HTERT RPE-1 (cell line): ENCODE data around the gene BCAS3.

Experiments used
- in situ Hi-C: fragments of 300-500 bp; cut with MboI; formaldehyde crosslinking; loops from 4 replicates; pipeline ENCODE4 v1.14.3; 2020; ENCODE audit warnings: low sequenced_read_pairs

The BCAS3 gene

GRCh38 chr17:61117983-61118382 is 440.3 kb downstream of the BCAS3 start:
- in situ Hi-C loops = no loop called here

GRCh38 chr17:61118871-61119270 is 441.2 kb downstream of the BCAS3 start:
- in situ Hi-C loops = no loop called here

DNA sequence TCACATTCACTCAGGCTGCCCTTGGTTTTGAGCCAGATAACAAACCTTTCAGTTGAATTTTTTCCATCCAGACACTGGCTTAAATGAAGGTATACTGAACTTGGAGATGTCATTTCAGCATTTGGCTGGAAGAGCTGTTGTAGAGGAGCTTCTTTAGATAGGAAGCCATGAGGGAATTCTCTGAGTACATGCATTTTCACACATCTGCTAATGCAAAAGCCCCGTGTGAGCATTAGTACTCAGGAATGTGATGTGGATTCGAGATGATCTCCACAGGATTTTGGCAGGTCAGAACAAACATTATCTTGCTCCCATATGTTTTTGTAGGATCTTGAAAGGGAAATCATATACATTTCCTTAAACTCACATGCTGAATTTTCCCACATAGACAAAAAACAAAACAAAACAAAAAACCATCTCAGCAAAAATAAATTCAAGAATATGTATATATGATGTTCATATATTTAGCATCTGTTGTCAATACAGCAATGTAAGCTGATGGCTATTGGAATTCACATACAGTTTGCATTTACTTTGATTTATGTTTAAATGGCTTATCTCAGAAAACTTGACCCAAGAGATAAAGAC is 444.8 kb downstream of the BCAS3 start:
- in situ Hi-C loops = no loop called here

DNA sequence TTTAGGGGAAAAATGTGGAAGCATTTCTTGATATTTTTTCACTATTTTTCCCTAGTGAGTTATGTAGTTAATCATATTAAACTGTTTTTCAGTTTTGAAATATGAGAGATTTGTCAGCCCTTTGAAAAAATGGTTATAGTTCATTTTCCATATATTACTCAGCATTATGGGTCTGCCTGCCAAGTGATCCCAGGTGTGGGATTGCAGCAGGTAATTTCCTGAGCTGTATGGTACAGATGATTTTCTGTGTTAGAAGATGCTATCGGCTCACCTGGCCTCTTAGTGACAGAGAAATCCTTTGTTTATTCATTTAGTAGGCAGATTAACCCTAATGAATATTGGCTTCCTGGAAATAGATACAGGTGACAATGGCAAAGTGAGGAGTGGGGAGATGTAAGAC is 446.9 kb downstream of the BCAS3 start:
- in situ Hi-C loops = no loop called here

DNA sequence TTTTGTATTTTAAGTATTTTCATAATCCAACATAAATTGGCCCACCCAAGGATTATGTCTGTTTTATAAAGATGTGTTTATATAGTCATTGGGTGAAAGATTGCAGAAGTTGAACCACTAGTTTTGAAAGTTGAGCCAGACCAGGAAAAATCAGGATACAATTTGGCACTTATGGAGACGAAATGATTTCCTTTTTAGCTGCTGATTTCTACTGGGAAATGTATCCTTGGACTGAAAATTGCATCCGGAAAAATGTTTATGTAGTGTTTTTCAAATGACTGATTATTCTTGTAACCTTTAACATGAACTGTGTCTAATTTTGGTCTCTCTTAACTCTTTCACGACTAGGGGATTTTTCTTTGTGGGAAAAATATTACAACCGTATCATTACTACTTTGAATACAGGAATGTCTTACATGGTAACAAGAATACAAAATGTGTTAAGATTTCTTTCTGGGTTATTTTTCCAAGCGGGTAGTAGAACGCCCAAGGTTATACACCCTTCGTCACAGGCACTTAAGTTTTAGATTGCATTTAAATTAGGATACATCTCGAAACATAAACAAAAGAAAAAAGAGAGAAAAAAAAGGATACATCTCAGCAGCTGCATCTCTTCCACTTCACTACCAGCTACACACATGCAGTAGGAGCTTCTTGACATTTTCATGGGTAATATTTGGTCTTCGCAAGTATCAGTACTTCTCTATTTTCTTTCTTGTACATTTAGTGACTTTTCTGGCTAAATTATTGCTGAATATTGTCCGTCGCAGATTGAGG is 449.0 kb downstream of the BCAS3 start:
- in situ Hi-C loops = no loop called here

DNA sequence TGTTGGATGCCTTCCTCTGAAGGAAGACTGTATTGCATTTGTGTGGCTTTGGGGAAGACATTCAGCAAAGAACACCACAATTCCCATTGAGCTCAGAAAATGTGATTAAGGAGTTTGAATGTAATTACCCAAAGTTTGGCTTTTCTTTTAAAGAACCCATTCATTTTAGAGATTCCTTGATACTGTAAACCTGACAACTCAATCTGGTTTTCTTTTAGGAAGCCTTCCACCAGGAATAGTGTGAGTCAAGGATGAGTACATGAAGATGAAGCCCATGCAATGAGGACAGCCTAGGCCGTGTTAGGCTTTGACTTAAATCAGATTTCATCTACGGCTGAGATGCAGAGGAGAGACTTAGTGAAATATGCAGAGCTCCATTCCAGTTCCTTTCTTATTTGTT is 450.3 kb downstream of the BCAS3 start:
- in situ Hi-C loops = no loop called here

DNA sequence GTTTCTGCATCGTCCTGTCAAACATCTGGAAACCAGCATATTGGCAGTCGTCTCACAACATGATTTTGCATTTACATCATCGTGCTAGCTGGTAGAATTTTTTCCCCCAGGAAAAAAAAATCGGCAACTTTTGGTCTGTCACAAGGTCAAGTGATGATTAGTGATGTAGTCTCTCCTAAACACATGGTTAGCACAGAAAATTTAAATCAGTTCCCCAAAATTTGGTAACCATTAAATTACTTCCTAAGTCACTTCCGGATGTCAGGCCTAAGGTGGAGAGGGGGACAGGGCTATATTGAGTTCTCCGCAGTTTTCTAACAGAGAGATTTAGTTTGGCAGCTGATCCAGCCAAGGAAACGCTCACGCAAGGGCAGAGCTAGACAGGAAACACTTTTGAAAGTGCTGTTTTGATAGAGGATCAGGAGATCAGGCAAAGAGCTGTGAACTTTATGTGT is 451.0 kb downstream of the BCAS3 start:
- in situ Hi-C loops = no loop called here

GRCh38 chr17:61129267-61130254 is 451.9 kb downstream of the BCAS3 start:
- in situ Hi-C loops = no loop called here

- in situ Hi-C loops = no loop called here
These were observed 452.7 kb downstream of the BCAS3 start for GRCh38 chr17:61130330-61130729.

DNA sequence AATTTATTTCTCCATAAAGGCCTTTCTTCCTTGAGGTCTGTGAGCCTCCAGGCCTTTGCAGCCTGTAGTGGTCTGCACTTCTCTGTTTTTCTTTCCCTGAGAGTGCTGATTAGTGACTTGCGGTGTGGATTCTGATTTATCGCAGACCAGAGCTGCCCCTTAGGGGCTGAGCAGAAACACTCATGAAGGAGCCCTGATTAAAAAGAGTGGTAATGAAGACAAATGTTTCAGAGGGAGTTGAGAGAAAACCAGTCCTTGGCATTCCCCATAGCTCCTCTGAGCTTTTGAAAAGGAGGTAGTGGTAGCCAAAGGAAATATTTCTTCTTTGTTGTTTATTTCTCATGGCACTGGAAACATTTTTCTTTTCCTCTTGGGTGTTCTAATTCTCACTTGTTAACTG is 453.9 kb downstream of the BCAS3 start:
- in situ Hi-C loops = no loop called here

DNA sequence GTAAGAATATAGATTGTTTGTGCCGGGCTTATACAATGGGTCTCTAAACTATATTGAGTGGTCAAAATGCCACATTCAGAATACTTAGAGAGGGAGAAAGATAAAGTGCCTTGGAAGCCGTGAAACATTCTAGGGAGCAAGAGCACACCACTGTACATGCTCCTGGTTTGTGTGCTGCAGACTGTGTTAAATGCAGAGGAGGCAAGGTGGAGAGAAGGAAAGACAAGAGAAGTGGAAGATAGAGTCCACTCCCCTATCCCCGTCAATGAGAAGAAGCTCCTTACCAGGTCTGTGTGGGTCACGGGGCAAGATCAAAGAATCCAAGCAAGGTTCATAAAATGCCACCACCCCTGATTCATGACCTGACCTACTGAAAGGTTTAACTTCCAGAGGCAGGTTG is 454.9 kb downstream of the BCAS3 start:
- in situ Hi-C loops = no loop called here

- in situ Hi-C loops = no loop called here
These were observed 456.2 kb downstream of the BCAS3 start for GRCh38 chr17:61133853-61134252.

DNA sequence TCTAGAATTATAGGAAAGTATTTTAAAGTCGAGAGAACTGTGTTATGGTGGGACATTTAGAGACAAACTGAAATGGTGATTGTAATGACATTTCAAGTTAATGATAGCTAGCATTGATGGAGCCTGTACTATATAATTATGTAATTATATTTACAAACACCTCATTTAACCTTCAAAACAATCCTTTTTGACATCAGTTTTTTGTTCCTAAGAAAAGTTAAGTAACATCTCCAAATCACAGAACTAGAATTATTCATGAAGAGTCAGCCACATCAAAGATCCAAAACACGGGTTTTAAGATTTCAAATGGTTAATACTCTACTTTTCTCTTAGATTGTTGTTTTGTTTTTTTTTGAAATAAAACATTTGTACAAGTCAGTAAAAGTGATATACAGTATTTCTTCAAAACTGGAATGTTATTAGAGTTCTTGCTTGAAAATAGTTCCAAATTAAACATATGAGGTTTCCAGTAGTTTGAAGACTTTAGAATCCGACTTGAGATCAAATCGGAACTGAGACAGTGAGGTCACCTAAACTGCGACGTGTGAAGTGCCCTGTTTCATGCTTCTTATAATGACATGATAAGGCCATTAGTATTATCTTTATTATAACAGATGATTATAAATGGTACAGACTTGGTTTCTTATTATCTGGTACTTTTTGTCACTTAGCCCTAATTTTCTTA is 457.0 kb downstream of the BCAS3 start:
- in situ Hi-C loops = no loop called here

DNA sequence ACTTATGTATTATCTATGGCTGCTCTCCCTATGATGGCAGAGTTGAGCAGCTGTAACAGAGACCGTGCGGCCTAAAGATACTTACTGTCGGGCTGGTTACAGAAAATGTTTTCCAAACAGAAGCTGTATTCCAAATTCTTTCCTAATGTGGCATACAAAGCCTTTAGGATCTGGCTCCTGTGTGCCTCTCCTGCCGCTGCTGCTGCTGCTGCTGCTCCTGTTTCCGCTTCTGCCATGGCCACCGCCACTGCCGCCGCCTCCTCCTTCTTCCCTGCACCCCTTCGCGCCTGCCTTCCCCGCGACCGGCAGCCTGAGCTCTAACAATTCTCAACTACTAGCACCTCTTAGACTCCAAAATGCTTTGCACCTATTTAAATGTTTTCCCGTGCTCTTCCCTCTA is 458.1 kb downstream of the BCAS3 start:
- in situ Hi-C loops = no loop called here

GRCh38 chr17:61136296-61136695 is 458.6 kb downstream of the BCAS3 start:
- in situ Hi-C loops = no loop called here

- in situ Hi-C loops = no loop called here
These were observed 461.6 kb downstream of the BCAS3 start for GRCh38 chr17:61139219-61139618.

DNA sequence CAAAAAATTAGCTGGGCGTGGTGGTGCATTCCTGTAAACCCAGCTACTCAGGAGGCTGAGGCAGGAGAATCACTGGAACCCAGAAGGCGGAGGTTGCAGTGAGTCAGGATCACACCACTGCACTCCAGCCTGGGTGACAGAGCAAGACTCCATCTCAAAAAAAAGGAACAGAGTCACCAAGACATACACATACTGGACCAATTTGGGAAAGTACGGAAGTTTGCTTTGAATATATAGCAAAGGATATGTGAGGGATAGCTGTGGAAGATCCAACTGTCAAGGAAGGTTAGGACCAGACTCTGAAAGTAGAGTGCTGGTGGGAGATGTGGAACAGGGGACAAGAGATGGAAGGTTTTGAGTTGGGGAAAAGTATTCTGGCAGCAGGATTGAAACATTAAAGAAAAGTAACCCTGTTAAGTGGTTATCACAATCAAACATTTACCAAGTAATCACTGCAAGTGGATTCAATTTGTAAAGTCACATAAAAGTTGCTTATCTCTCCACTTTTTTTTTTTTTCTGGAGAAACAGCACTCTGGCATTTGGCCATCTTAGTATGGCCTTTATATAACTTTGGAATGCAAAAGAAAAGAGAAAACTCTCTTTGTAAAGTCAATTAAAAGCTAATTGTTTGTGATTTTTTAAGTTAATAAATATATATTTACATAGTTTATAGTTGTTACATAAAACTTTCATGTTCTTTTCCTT is 462.6 kb downstream of the BCAS3 start:
- in situ Hi-C loops = no loop called here

DNA sequence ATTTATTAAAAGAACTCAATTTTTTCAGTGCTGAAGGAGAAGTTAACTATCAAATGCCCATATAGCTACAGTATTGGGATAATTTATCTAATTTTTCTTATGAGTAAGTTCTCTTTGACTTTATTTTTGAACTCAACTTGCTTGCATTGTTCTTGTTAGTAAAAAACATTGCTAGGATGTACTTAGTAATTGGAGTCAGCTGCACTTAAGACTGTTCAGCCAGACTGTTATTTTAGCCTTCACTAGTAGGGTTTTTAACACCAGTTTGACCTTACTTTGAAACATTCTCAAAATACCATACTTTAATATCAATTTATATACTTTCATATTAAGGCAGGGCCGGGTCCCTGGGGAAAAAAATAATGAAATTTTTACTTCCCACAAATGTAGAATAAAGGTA is 465.4 kb downstream of the BCAS3 start:
- in situ Hi-C loops = no loop called here

- in situ Hi-C loops = no loop called here
These were observed 466.5 kb downstream of the BCAS3 start for GRCh38 chr17:61144137-61144536.
